Chondrocyte (in vitro differentiated cells): ENCODE data around the gene SLC25A46. TPM values are rescaled to one million over a fixed set of nuclear protein-coding genes. Genes with fewer than 3 reads are reported as not detected.

Source experiments
- DNase-seq: peaks from one replicate; pipeline ENCODE4 v3.0.0; 2021; ENCODE audit warnings: mixed read lengths, low spot score
- H3K27ac Mint-ChIP-seq: one replicate; pipeline ENCODE4 v1.8.0; 2021; ENCODE audit warnings: mild to moderate bottlenecking, moderate library complexity, mixed read lengths; ENCODE audit not compliant: unreplicated experiment
- H3K27me3 Mint-ChIP-seq: 2 replicates; pipeline ENCODE4 v1.8.0; 2021; ENCODE audit warnings: low read depth, mixed read lengths
- H3K36me3 Mint-ChIP-seq: 2 replicates; pipeline ENCODE4 v1.8.0; 2021; ENCODE audit warnings: low read depth, mixed read lengths
- H3K4me1 Mint-ChIP-seq: 2 replicates; pipeline ENCODE4 v1.8.0; 2021; ENCODE audit warnings: low read depth, mild to moderate bottlenecking, mixed read lengths
- H3K4me3 Mint-ChIP-seq: one replicate; pipeline ENCODE4 v1.8.0; 2021; ENCODE audit warnings: mild to moderate bottlenecking, moderate library complexity, mixed read lengths; ENCODE audit not compliant: unreplicated experiment
- H3K9me3 Mint-ChIP-seq: 2 replicates; pipeline ENCODE4 v1.8.0; 2021; ENCODE audit warnings: low read depth, mixed read lengths
- CTCF ChIP-seq: fragments of 200-600 bp; sonication (generic); IDR thresholded peaks from 2 replicates; pipeline ENCODE4 v1.5.0; 2021; ENCODE audit warnings: antibody characterized with exemption, mild to moderate bottlenecking, moderate library complexity
- total RNA-seq: library from RNA; stranded (reverse); gene quantifications from 3 replicates; pipeline ENCODE4 v1.2.1, GENCODE V29; 2021

SLC25A46 gene
- total RNA-seq, 1 donor from 2014 or later: 46.4 TPM

DNA sequence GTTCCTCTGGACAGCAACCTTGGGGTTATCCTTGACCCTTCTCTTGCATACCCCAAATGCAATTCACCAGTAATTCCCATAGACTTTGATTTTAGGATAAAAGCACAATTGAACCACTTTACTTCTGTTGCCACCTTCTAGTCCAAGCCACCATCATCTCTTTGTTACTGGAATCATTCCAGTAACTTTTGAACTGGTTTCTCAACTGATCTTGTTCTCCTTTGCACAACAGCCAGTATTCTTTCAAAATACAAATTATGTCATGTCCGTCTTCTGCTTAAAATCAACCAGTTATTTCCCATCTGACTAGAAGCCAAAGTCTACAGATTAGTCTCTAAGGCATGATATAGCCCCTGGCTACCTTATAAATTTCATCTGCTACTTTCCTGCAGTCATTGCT is 21.4 kb downstream of the SLC25A46 start:
- no peaks in the 10 kb centered on the region for H3K27me3 Mint-ChIP-seq
- no peak for DNase-seq
- H3K27ac Mint-ChIP-seq: no peak overlapping the region

GRCh38 chr5:110768138-110768860 is 29.5 kb downstream of the SLC25A46 start:
- Mint-ChIP-seq H3K36me3 (no peaks in the 10 kb centered on the region), H3K9me3 (no peaks in the 10 kb centered on the region), H3K27me3 (peaks cover 6% of the 10 kb centered on the region), H3K4me3 (no peak overlapping the region), H3K27ac (no peak overlapping the region), H3K4me1 (peaks cover 17% of the 10 kb centered on the region)
- no peak for DNase-seq
- TF ChIP-seq CTCF: no peak

More for the DNA sequence above, 21.4 kb downstream of the SLC25A46 start:
- H3K4me1 Mint-ChIP-seq: peaks cover 4% of the 10 kb centered on the region
- H3K36me3 Mint-ChIP-seq: peaks cover 10% of the 10 kb centered on the region
- no peak for TF ChIP-seq CTCF
- no peaks in the 10 kb centered on the region for H3K9me3 Mint-ChIP-seq
- H3K4me3 Mint-ChIP-seq: no peak overlapping the region

DNA sequence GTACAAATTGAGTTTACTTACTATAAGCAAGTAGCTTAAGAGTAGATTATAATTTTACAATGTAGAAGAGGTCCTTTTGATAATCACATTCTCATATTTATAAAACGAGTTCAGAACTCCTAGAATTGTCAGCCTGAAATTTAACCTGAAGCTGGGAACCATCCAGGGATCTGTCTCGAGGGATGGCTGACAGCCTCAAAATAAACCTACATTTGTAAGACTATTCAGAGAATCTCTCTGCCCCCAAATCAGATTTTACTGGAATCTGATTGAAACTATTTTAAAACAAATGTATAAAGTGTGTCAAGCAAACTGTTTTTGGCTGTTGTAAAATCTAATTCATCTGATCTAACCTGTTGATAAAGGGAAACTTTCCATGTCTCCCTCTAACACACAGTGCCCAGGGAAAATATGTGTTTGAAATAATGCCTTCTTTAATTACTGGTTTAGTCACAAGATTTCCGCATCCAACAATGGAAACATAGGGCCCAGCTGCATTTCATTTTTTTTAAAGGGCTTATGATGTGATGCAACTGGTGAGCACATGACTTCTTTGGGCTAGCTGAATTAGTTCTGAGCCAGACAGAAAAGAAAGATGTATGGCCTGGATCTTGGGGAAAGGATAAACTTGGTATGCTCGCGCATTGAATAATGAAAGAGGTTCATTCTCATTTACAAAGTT is 30.3 kb downstream of the SLC25A46 start:
- H3K36me3 Mint-ChIP-seq: peaks cover under 1% of the 10 kb centered on the region
- DNase-seq: no peak

GRCh38 chr5:110770286-110770685 is 31.5 kb downstream of the SLC25A46 start:
- no peak for DNase-seq
- H3K27me3 Mint-ChIP-seq: peaks cover 9% of the 10 kb centered on the region
- no peak for TF ChIP-seq CTCF
- peaks cover 3% of the 10 kb centered on the region for H3K36me3 Mint-ChIP-seq
- H3K27ac Mint-ChIP-seq: no peak overlapping the region
- H3K4me1 Mint-ChIP-seq: peaks cover 17% of the 10 kb centered on the region
- no peak overlapping the region for H3K4me3 Mint-ChIP-seq
- H3K9me3 Mint-ChIP-seq: peaks cover 8% of the 10 kb centered on the region

More for the DNA sequence above, 30.3 kb downstream of the SLC25A46 start:
- H3K27ac Mint-ChIP-seq: peak overlapping the region; percentile 82
- H3K9me3 Mint-ChIP-seq: peaks cover 3% of the 10 kb centered on the region
- H3K4me3 Mint-ChIP-seq: no peak overlapping the region
- H3K27me3 Mint-ChIP-seq: peaks cover 7% of the 10 kb centered on the region
- H3K4me1 Mint-ChIP-seq: peaks cover 17% of the 10 kb centered on the region
- TF ChIP-seq CTCF: no peak

DNA sequence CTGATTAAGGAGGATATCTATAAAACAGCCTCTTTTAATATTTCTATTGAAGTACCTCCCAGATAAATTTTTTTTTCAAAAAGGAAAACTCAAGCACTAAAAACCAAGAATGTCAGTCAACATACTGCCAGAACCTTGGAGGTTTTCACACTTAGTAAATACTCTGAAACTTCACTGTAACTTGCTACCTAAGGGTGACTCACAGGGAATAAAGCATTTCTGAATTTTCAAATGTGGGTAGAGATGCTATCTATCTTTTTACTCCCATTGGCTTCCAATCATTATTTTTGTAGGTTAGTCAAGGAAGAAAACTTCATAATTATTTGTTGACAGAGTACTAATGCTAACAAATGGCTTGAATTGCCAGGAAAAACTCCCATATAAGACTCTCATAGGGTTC is 46.1 kb downstream of the SLC25A46 start:
- Mint-ChIP-seq H3K27me3 (peaks cover 9% of the 10 kb centered on the region), H3K4me3 (no peak overlapping the region), H3K9me3 (peaks cover 3% of the 10 kb centered on the region), H3K4me1 (no peaks in the 10 kb centered on the region), H3K36me3 (no peaks in the 10 kb centered on the region), H3K27ac (no peak overlapping the region)
- no peak for TF ChIP-seq CTCF
- no peak for DNase-seq
